Effector memory CD8-positive, alpha-beta T cell (primary cell): Measurements from ENCODE around the gene CCDC93.

Experiments used
- ATAC-seq: fragments of 150-1000 bp; cut with Tn5 transposase; replicated peaks from 2 replicates; pipeline ENCODE4 v1.10.0; 2021; ENCODE audit warnings: mild to moderate bottlenecking, moderate library complexity
- DNase-seq, 3 experiments: peaks; one replicate each; pipeline ENCODE4 v3.0.0; 2021
- H3K27ac Mint-ChIP-seq, 2 donors: one replicate each; pipeline ENCODE4 v1.8.0; 2022; ENCODE audit warnings: mild to moderate bottlenecking in 2 of 2, mixed read lengths in 2 of 2, moderate library complexity in 2 of 2
- H3K27me3 Mint-ChIP-seq, 2 donors: one replicate each; pipeline ENCODE4 v1.8.0; 2022; ENCODE audit warnings: mixed read lengths in 2 of 2
- H3K36me3 Mint-ChIP-seq: one replicate; pipeline ENCODE4 v1.8.0; 2022; ENCODE audit warnings: mild to moderate bottlenecking, moderate library complexity, mixed read lengths; ENCODE audit not compliant: insufficient read depth
- H3K4me1 Mint-ChIP-seq, 2 donors: one replicate each; pipeline ENCODE4 v1.8.0; 2022; ENCODE audit warnings: low read depth in 2 of 2, mixed read lengths in 2 of 2
- H3K4me3 Mint-ChIP-seq, 2 donors: one replicate each; pipeline ENCODE4 v1.8.0; 2022; ENCODE audit warnings: mild to moderate bottlenecking in 2 of 2, mixed read lengths in 2 of 2, moderate library complexity in 2 of 2
- H3K9me3 Mint-ChIP-seq, 2 donors: one replicate each; pipeline ENCODE4 v1.8.0; 2022; ENCODE audit warnings: mixed read lengths in 2 of 2

Gene CCDC93

GRCh38 chr2:118051826-118052358 lies 38.0 kb upstream of the CCDC93 start:
- no peak overlapping the region for H3K27ac Mint-ChIP-seq
- H3K9me3 Mint-ChIP-seq, result no peaks in the 10 kb centered on the region
- no peaks in the 10 kb centered on the region for H3K4me1 Mint-ChIP-seq
- H3K27me3 Mint-ChIP-seq, result peaks cover 71 to 74% of the 10 kb centered on the region in 2 donors
- no peaks in the 10 kb centered on the region for H3K36me3 Mint-ChIP-seq
- ATAC-seq (no peak), DNase-seq (no peak)
- H3K4me3 Mint-ChIP-seq, result no peak overlapping the region

- no peak overlapping the region for H3K27ac Mint-ChIP-seq
- no peaks in the 10 kb centered on the region for H3K4me1 Mint-ChIP-seq
- DNase-seq (no peak), ATAC-seq (no peak)
- H3K9me3 Mint-ChIP-seq, result no peaks in the 10 kb centered on the region
- no peaks in the 10 kb centered on the region for H3K36me3 Mint-ChIP-seq
- peaks cover 72 to 74% of the 10 kb centered on the region in 2 donors for H3K27me3 Mint-ChIP-seq
- no peak overlapping the region for H3K4me3 Mint-ChIP-seq
These were observed 37.1 kb upstream of the CCDC93 start for GRCh38 chr2:118050974-118051373.

DNA sequence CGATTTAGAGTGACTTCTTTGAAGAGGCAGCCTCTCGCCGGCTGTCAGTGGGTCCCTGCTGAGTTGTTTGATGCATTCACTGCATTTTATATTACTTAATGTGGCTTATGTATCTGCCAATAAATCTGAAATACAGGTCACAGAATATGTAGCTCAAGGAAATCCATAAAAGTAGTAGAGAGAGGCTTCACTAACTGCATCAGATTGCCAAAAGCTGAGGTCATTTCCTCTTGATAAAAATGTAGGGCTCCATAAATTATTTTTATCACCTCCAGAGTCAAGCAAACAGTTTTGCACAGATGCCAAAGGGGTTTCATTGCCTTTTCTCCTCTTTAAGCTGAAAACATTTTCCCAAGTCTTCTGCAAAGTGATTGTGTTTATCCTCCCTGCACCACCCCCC lies 36.5 kb upstream of the CCDC93 start:
- Mint-ChIP-seq H3K36me3 (no peaks in the 10 kb centered on the region), H3K27me3 (peaks cover 66 to 68% of the 10 kb centered on the region in 2 donors), H3K9me3 (no peaks in the 10 kb centered on the region), H3K27ac (no peak overlapping the region), H3K4me3 (no peak overlapping the region), H3K4me1 (no peaks in the 10 kb centered on the region)
- ATAC-seq (no peak), DNase-seq (no peak)

DNA sequence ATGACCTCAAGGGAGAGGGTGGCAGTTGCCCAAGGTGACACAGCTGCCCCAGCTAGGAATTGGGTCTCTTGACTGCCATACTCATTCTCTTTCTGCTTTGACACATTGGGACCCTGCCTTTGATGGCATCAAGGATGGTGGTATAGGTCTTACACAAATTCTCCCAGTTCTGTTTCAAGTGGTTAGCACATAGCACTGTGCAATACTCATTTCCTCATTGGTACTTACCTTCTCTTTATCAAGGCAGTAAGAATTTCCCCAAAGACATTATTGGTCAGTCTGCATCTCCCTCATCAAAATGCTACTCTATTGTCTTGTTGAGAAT lies 35.9 kb upstream of the CCDC93 start:
- H3K36me3 Mint-ChIP-seq, result no peaks in the 10 kb centered on the region
- H3K27ac Mint-ChIP-seq, result no peak overlapping the region
- no peaks in the 10 kb centered on the region for H3K4me1 Mint-ChIP-seq
- H3K9me3 Mint-ChIP-seq, result no peaks in the 10 kb centered on the region
- ATAC-seq (no peak), DNase-seq (no peak)
- H3K4me3 Mint-ChIP-seq, result no peak overlapping the region
- H3K27me3 Mint-ChIP-seq, result peaks cover 62 to 66% of the 10 kb centered on the region in 2 donors

GRCh38 chr2:118049140-118049815 lies 35.4 kb upstream of the CCDC93 start:
- no peak overlapping the region for H3K27ac Mint-ChIP-seq

DNA sequence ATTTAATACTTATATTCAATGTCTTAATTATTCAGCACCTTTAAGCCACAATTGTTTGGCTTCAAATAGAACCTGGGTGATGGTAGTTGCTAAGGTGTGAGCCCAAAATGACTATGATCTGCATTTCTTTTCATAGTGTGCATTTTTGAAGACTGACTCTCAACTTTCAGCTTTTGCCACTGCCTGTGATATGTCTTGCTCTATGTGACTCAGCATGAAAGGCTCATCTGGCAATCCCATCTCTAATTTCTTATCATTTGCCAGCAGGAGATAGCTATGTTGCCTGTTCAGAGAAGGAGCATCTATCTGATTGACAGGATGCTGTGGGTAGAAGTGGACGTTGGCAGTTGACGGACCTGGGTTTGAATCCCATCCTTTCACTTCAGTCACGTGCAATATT lies 34.5 kb upstream of the CCDC93 start:
- Mint-ChIP-seq H3K4me3 (no peak overlapping the region), H3K36me3 (no peaks in the 10 kb centered on the region), H3K27me3 (peaks cover 69 to 77% of the 10 kb centered on the region in 2 donors), H3K9me3 (no peaks in the 10 kb centered on the region), H3K4me1 (no peaks in the 10 kb centered on the region), H3K27ac (no peak overlapping the region)
- ATAC-seq (no peak), DNase-seq (no peak)

More at GRCh38 chr2:118049140-118049815, 35.4 kb upstream of the CCDC93 start:
- Mint-ChIP-seq H3K4me3 (no peak overlapping the region), H3K9me3 (no peaks in the 10 kb centered on the region), H3K36me3 (no peaks in the 10 kb centered on the region), H3K27me3 (peaks cover 66 to 68% of the 10 kb centered on the region in 2 donors), H3K4me1 (no peaks in the 10 kb centered on the region)
- no peak for ATAC-seq
- DNase-seq, result no peak

DNA sequence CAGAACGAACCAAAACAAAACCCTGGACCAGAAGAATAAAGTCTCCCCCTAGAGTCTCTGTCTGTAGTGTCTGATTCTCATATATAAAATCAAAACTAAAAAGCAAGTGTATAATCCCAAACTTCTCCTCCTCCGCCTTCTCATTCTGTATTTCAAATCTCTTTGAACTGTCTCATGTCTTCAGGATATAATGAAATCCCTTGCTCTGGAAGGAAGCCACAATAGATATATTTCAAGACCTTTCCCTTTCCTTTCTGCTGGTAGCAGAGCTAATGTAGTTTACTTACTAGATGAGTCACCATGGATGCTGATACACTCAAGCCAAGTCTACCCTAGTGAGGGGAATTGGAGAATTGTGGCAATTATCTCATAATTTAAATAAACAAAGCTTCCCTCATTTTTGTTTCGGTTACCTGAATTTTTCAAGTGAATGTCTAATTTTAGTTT lies 33.5 kb upstream of the CCDC93 start:
- H3K4me3 Mint-ChIP-seq, result no peak overlapping the region
- no peaks in the 10 kb centered on the region for H3K9me3 Mint-ChIP-seq
- H3K27me3 Mint-ChIP-seq, result peaks cover 73 to 87% of the 10 kb centered on the region in 2 donors
- no peaks in the 10 kb centered on the region for H3K4me1 Mint-ChIP-seq
- no peaks in the 10 kb centered on the region for H3K36me3 Mint-ChIP-seq
- DNase-seq, result no peak
- H3K27ac Mint-ChIP-seq, result no peak overlapping the region
- ATAC-seq, result no peak

DNA sequence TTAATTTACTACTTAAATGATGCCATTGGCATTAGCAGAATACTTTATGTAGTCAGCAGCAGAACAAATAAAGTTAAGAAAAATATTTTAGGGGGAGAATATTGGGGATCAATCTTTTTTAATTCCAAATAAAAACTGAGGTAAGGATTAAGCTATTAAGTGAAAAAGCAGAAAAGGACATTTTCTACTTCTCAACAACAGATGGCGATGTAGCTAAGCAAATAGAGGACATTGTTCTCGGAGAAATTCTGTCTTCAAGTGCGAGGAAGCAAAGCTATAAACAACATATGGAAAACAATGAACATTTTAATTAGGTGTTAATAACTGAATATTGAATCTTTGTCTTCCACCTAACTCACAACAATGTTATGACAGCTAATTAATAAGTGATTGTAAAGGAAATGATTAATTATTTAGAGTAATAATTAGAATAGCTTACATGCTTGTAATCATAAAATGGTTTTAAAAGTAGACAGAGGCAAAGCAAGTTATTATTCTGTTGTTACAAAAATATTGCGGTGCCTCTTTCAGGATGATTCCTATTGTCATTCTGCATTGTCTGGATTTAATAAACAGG lies 32.9 kb upstream of the CCDC93 start:
- H3K9me3 Mint-ChIP-seq, result no peaks in the 10 kb centered on the region
- DNase-seq (no peak), ATAC-seq (no peak)
- no peaks in the 10 kb centered on the region for H3K4me1 Mint-ChIP-seq
- H3K27ac Mint-ChIP-seq, result no peak overlapping the region
- H3K27me3 Mint-ChIP-seq, result peaks cover 76 to 88% of the 10 kb centered on the region in 2 donors
- H3K4me3 Mint-ChIP-seq, result no peak overlapping the region
- no peaks in the 10 kb centered on the region for H3K36me3 Mint-ChIP-seq

GRCh38 chr2:118045286-118045685 lies 31.4 kb upstream of the CCDC93 start:
- peaks cover 66 to 88% of the 10 kb centered on the region in 2 donors for H3K27me3 Mint-ChIP-seq
- no peak for DNase-seq
- H3K36me3 Mint-ChIP-seq, result no peaks in the 10 kb centered on the region
- no peaks in the 10 kb centered on the region for H3K9me3 Mint-ChIP-seq
- no peak overlapping the region for H3K27ac Mint-ChIP-seq
- no peaks in the 10 kb centered on the region for H3K4me1 Mint-ChIP-seq
- no peak overlapping the region for H3K4me3 Mint-ChIP-seq
- ATAC-seq, result no peak

GRCh38 chr2:118044854-118045253 lies 31.0 kb upstream of the CCDC93 start:
- Mint-ChIP-seq H3K27ac (no peak overlapping the region), H3K36me3 (no peaks in the 10 kb centered on the region), H3K4me3 (no peak overlapping the region), H3K27me3 (peaks cover 64 to 88% of the 10 kb centered on the region in 2 donors), H3K9me3 (no peaks in the 10 kb centered on the region), H3K4me1 (no peaks in the 10 kb centered on the region)
- DNase-seq (no peak), ATAC-seq (no peak)

GRCh38 chr2:118044103-118044716 lies 30.3 kb upstream of the CCDC93 start:
- ATAC-seq, result no peak
- H3K4me3 Mint-ChIP-seq, result no peak overlapping the region

DNA sequence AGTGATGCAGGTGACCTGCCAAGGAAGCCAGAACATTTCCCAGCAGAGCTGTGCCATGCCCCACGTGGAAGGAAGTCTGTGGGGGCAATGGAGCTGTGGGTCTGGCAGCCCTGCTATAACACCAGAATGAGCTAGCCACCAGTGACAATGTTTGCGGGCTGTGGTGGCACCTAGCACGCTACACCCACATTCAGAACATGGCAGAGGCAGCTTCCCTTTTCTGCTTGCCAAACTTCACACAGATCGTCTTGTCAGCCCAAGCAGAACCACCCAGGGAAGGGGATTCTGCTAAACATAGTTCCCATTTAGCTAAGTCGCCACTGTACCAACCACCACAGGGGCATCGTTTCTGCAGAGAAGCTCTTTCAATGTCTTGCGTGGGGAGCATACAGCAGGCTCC lies 27.0 kb upstream of the CCDC93 start:
- no peaks in the 10 kb centered on the region for H3K4me1 Mint-ChIP-seq
- no peak overlapping the region for H3K27ac Mint-ChIP-seq
- peaks cover 70 to 91% of the 10 kb centered on the region in 2 donors for H3K27me3 Mint-ChIP-seq
- H3K36me3 Mint-ChIP-seq, result no peaks in the 10 kb centered on the region
- DNase-seq, result no peak
- no peak overlapping the region for H3K4me3 Mint-ChIP-seq
- no peak for ATAC-seq
- peaks cover 0 to 2% of the 10 kb centered on the region in 2 donors for H3K9me3 Mint-ChIP-seq

More at GRCh38 chr2:118044103-118044716, 30.3 kb upstream of the CCDC93 start:
- no peak for DNase-seq
- Mint-ChIP-seq H3K27ac (no peak overlapping the region), H3K4me1 (no peaks in the 10 kb centered on the region), H3K36me3 (no peaks in the 10 kb centered on the region), H3K27me3 (peaks cover 63 to 88% of the 10 kb centered on the region in 2 donors), H3K9me3 (no peaks in the 10 kb centered on the region)

- Mint-ChIP-seq H3K36me3 (no peaks in the 10 kb centered on the region), H3K27ac (no peak overlapping the region), H3K27me3 (peaks cover 61 to 67% of the 10 kb centered on the region in 2 donors), H3K4me3 (no peak overlapping the region), H3K4me1 (no peaks in the 10 kb centered on the region), H3K9me3 (peaks cover 0 to 3% of the 10 kb centered on the region in 2 donors)
- DNase-seq, result peak; percentile 29 to 34 (median 31)
- peak; percentile 79 for ATAC-seq
These were observed 18.5 kb upstream of the CCDC93 start for GRCh38 chr2:118032169-118033013.
